SU-DHL-6 (cell line): Measurements from ENCODE around the gene MTFMT.

ENCODE experiments used
- H2AFZ ChIP-seq: fragments of 200-600 bp; sonication (generic); 2 replicates; pipeline ENCODE4 v1.6.1; 2014; ENCODE audit warnings: low read depth, mild to moderate bottlenecking, moderate library complexity, mixed read lengths, antibody characterized with exemption, low read length; ENCODE audit not compliant: severe bottlenecking
- H3F3A ChIP-seq: fragments of 200-600 bp; shearing (Covaris generic); 2 replicates; pipeline ENCODE4 v1.6.0; 2016; ENCODE audit warnings: antibody characterized with exemption, mild to moderate bottlenecking; ENCODE audit not compliant: insufficient read depth
- H3K27ac ChIP-seq: fragments of 200-600 bp; sonication (generic); 2 replicates; pipeline ENCODE4 v1.5.1; 2016; ENCODE audit warnings: low read depth, mild to moderate bottlenecking, low read length, moderate library complexity, mixed read lengths
- H3K27me3 ChIP-seq: fragments of 200-600 bp; sonication (generic), shearing (Covaris generic); 2 replicates; pipeline ENCODE4 v1.6.0; 2014; ENCODE audit warnings: mild to moderate bottlenecking, low read length
- H3K36me3 ChIP-seq: fragments of 200-600 bp; sonication (generic); 2 replicates; pipeline ENCODE4 v1.6.1; 2014; ENCODE audit warnings: mild to moderate bottlenecking, low read length, mixed read lengths
- H3K4me2 ChIP-seq: fragments of 300-600, 200-600 bp; shearing (Covaris generic), sonication (generic); 2 replicates; pipeline ENCODE4 v1.6.0; 2014; ENCODE audit warnings: low read length, low read depth, mild to moderate bottlenecking; ENCODE audit not compliant: poor library complexity, severe bottlenecking
- H3K4me3 ChIP-seq: fragments of 200-600 bp; sonication (generic); 2 replicates; pipeline ENCODE4 v1.5.1; 2014; ENCODE audit warnings: antibody characterized with exemption, low read length, mild to moderate bottlenecking, mixed read lengths; ENCODE audit not compliant: insufficient read depth, poor library complexity, severe bottlenecking
- H3K79me2 ChIP-seq: fragments of 200-600 bp; sonication (generic); 2 replicates; pipeline ENCODE4 v1.6.1; 2014; ENCODE audit warnings: mild to moderate bottlenecking, low read length, moderate library complexity; ENCODE audit not compliant: insufficient read depth
- H3K9ac ChIP-seq: fragments of 200-600 bp; sonication (generic); 2 replicates; pipeline ENCODE4 v1.7.0; 2014; ENCODE audit warnings: mild to moderate bottlenecking, low read length
- H3K9me2 ChIP-seq: fragments of 200-600 bp; sonication (generic); replicated peaks from 2 replicates; pipeline ENCODE4 v1.6.1; 2014; ENCODE audit warnings: low read length; ENCODE audit not compliant: insufficient read depth
- H3K9me3 ChIP-seq: fragments of 200-600 bp; sonication (generic); 2 replicates; pipeline ENCODE4 v1.6.1; 2014; ENCODE audit warnings: low read length, mixed read lengths; ENCODE audit not compliant: insufficient read depth
- H4K20me1 ChIP-seq: fragments of 200-600 bp; sonication (generic); 2 replicates; pipeline ENCODE4 v1.6.1; 2014; ENCODE audit warnings: low read depth, mild to moderate bottlenecking, antibody characterized with exemption, low read length, moderate library complexity, mixed read lengths
- CTCF ChIP-seq: fragments of 200-600 bp; sonication (generic); IDR thresholded peaks from one replicate; pipeline ENCODE4 v1.5.1; 2017; ENCODE audit warnings: antibody characterized with exemption, mild to moderate bottlenecking, low read length, moderate library complexity; ENCODE audit not compliant: insufficient read depth, poor library complexity, severe bottlenecking
- EZH2phosphoT487 ChIP-seq: fragments of 200-600 bp; sonication (generic), shearing (Covaris generic); conservative IDR thresholded peaks from 2 replicates; pipeline ENCODE4 v1.6.1; 2018; ENCODE audit warnings: mild to moderate bottlenecking, antibody characterized with exemption, low read length, moderate library complexity, mixed read lengths

Gene MTFMT

GRCh38 chr15:64985366-64986033 is 43.9 kb downstream of the MTFMT start:
- no peak overlapping the region for H2AFZ ChIP-seq
- H3K9me2 ChIP-seq = no peaks in the 10 kb centered on the region
- no peaks in the 10 kb centered on the region for H3K36me3 ChIP-seq
- TF ChIP-seq CTCF (no peak), EZH2phosphoT487 (no peak)
- H3K4me3 ChIP-seq = no peak overlapping the region
- no peak overlapping the region for H3K4me2 ChIP-seq
- no peaks in the 10 kb centered on the region for H3K9me3 ChIP-seq
- no peak overlapping the region for H3K27ac ChIP-seq
- H4K20me1 ChIP-seq = no peaks in the 10 kb centered on the region
- peaks cover 46% of the 10 kb centered on the region for H3K79me2 ChIP-seq
- H3K9ac ChIP-seq = no peak overlapping the region
- peaks cover 7% of the 10 kb centered on the region for H3F3A ChIP-seq
- H3K27me3 ChIP-seq = no peaks in the 10 kb centered on the region

- H3K9me3 ChIP-seq = no peaks in the 10 kb centered on the region
- no peaks in the 10 kb centered on the region for H3K9me2 ChIP-seq
- no peaks in the 10 kb centered on the region for H3F3A ChIP-seq
- TF ChIP-seq EZH2phosphoT487 (no peak), CTCF (no peak)
- H3K36me3 ChIP-seq = no peaks in the 10 kb centered on the region
- H3K27me3 ChIP-seq = no peaks in the 10 kb centered on the region
- H4K20me1 ChIP-seq = no peaks in the 10 kb centered on the region
- no peak overlapping the region for H3K9ac ChIP-seq
- no peak overlapping the region for H3K4me2 ChIP-seq
- peaks cover 31% of the 10 kb centered on the region for H3K79me2 ChIP-seq
- H2AFZ ChIP-seq = no peak overlapping the region
- H3K27ac ChIP-seq = no peak overlapping the region
- no peak overlapping the region for H3K4me3 ChIP-seq
Observed at GRCh38 chr15:64982472-64982871, 47.0 kb downstream of the MTFMT start.

- H4K20me1 ChIP-seq = no peaks in the 10 kb centered on the region
- no peak overlapping the region for H2AFZ ChIP-seq
- TF ChIP-seq EZH2phosphoT487 (no peak), CTCF (no peak)
- no peaks in the 10 kb centered on the region for H3K36me3 ChIP-seq
- no peaks in the 10 kb centered on the region for H3K9me2 ChIP-seq
- H3K9ac ChIP-seq = no peak overlapping the region
- H3K9me3 ChIP-seq = no peaks in the 10 kb centered on the region
- no peak overlapping the region for H3K4me3 ChIP-seq
- H3K27ac ChIP-seq = no peak overlapping the region
- H3F3A ChIP-seq = no peaks in the 10 kb centered on the region
- H3K4me2 ChIP-seq = no peak overlapping the region
- no peaks in the 10 kb centered on the region for H3K27me3 ChIP-seq
- peaks cover 26% of the 10 kb centered on the region for H3K79me2 ChIP-seq
Observed at GRCh38 chr15:64981812-64982431, 47.5 kb downstream of the MTFMT start.
